GM19238 (cell line): ENCODE data around the gene MEGF10.
"Not testable (repeated sequence)": the region's sequence is repeated elsewhere in the genome, so short reads cannot be mapped to it uniquely, and the experiment has no call there.

Source experiments
- DNase-seq: peaks from one replicate; pipeline ENCODE4 v3.0.0; 2011; ENCODE audit warnings: low spot score; ENCODE audit not compliant: insufficient read length

MEGF10 gene

DNA sequence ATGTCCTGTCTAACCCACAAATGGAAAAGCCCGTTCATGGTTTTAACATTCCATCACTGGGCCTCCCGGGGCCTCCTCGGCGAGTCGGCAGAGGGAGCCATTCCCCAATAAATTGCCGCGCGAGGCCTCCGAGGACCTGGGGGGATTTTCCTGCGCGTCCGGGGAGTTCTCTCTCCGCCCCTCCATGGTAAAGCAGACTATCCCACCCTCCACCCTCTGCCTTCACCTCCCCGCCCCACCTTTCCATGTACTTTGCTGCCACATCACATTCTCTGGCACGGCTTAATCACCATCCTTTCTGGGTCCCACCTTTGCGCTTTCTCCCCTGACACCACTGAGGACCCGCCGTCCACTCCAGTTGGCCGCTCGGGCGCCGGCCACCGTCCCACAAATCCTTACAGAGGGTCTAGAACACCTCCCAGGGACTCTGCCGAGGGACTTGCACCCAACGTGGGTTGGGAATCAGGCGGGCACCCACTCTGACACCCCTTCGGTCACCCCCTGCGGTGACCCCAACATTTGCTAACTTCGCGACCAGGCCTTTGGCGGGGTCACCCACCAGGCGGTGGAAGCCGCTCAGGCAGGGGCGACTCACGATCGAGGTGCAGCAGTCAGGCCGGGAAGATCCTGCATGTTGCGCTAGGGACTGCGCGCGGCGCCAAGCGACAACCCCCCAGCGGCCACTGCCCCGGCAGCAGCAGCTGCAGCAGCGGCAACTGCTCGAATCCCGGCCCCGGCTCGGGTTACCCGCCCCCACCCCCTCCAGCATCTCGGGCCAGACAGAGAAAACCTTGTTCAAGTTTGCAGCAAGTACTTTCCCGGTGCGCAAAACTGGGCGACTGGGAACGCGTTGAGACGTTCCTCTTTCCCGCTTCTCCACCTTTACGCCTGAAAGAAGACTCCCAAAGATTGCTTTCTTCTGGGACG, at the start of gene MEGF10:
MEGF10 (plus strand) TSS at position 778 of the 927 bp plus-strand sequence. CDS start 40,513 bp downstream, outside the sequence.
- peak; percentile 18 for DNase-seq

GRCh38 chr5:127243011-127243410, 47.6 kb upstream of the MEGF10 start:
- no peak for DNase-seq

GRCh38 chr5:127254729-127255284, 35.8 kb upstream of the MEGF10 start:
- no peak for DNase-seq

GRCh38 chr5:127256886-127257597, 33.6 kb upstream of the MEGF10 start:
- no peak for DNase-seq

- DNase-seq = no peak
These were observed 29.9 kb upstream of the MEGF10 start for GRCh38 chr5:127260686-127261085.

DNA sequence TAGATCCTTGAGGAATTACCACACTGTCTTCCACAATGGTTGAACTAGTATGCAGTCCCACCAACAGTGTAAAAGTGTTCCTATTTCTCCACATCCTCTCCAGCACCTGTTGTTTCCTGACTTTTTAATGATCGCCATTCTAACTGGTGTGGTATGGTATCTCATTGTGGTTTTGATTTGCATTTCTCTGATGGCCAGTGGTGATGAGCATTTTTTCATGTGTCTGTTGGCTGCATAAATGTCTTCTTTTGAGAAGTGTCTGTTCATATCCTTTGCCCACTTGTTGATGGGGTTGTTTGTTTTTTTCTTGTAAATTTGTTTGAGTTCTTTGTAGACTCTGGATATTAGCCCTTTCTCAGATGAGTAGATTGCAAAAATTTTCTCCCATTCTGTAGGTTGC, 25.1 kb upstream of the MEGF10 start:
- not testable (repeated sequence) for DNase-seq

DNA sequence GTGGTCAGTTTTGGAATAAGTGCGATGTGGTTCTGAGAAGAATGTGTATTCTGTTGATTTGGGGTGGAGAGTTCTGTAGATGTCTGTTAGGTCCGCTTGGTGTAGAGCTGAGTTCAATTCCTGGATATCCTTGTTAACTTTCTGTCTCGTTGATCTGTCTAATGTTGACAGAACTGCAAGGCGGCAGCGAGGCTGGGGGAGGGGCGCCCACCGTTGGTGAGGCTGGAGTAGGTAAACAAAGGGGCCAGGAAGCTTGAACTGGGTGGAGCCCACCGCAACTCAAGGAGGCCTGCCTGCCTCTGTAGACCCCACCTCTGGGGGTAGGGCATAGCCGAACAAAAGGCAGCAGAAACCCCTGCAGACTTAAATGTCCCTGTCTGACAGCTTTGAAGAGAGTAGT, 22.3 kb upstream of the MEGF10 start:
- not testable (repeated sequence) for DNase-seq

GRCh38 chr5:127270713-127271112, 19.9 kb upstream of the MEGF10 start:
- not testable (repeated sequence) for DNase-seq

DNA sequence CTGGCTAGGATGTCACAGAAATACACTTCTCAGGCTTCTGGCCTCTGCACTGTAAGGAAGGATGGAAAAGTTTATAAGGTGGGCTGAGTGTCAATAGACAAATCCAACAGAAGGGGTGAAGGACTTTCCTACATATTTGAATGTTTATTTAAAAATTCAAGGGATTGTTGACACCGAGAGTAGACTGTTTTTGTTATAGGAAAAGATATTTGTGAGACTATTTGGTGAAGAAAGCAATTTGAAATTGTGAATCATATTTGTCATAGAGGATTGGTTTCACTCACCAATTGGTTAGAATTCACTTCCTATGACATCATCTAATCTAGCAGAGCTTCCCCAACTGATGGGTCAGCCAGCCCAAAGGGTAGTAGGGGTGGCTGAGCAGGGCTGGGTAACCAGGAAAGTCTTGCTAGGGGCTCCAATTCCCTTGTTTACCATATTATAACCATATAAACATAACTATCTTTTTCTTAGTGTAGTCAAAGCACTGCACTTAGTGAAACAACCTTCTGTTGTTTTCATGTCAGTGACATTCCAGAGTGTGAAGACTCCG, 14.9 kb upstream of the MEGF10 start:
- no peak for DNase-seq

GRCh38 chr5:127280491-127281220, 9.9 kb upstream of the MEGF10 start:
- DNase-seq = no peak

- no peak for DNase-seq
These were observed 9.0 kb upstream of the MEGF10 start for GRCh38 chr5:127281609-127282008.

GRCh38 chr5:127288676-127289075, 1.9 kb upstream of the MEGF10 start:
- DNase-seq = no peak

- DNase-seq = no peak
These were observed 524 bp downstream of the MEGF10 start for GRCh38 chr5:127290946-127291693.

- no peak for DNase-seq
These were observed 1.6 kb downstream of the MEGF10 start for GRCh38 chr5:127292030-127292735.

DNA sequence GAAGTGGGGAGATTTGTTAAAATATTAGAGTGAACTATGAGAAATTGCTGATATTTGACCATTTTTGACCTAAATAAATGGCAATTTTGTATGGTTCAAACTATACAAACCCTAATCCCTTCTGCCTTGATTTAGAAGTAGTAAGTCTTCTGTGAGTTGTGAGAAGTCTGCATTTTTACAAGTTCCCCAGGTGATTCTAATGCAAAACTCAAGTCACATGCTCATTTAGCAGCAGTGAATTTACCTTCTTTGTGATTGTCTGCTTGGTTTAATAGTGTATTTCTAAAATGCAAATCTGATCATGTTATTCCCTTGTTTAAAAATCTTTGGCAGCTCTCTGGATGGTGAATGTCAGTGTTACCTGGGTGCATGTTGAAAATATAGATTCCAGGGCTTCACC, 2.8 kb downstream of the MEGF10 start:
- DNase-seq = no peak

- DNase-seq = no peak
These were observed 4.2 kb downstream of the MEGF10 start for GRCh38 chr5:127294829-127295228.

DNA sequence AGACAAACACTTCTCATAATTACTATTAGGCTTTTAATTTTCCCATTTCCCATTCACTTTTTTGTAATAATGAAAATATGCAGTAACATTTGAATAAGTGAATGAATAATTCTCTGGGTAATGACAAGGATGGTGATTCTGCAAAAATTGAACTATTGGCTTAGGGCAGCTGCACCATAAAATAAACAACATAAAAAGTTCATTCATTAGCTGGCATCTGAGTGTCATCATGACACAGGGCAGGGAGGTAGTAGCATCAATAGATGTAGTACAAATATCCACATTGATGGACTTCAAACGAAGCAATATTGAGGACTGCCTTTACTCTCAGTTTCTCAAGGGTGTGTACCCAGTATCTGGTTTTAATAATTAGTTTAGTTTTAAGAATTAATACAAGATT, 4.9 kb downstream of the MEGF10 start:
- no peak for DNase-seq

DNA sequence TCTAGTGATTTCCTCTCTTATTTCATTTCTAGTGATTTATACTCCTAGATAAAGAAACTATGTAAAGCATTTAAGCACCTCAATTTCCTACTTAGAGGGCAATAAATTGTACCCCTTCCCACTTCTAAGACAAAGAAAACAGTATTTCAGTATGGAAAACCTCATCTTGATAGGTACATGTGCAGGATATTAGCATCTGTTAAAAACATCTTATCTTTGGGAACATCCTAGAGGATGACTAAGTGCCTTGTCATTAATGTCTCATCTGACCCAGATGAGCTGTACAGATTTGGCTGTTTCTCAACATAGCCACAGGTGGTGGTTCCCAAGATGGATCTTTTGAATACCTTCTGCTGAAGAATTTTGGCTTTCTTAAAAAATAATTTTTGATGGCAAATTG, 5.7 kb downstream of the MEGF10 start:
- no peak for DNase-seq

- DNase-seq = not testable (repeated sequence)
These were observed 6.3 kb downstream of the MEGF10 start for GRCh38 chr5:127296894-127297293.
